GM18951 (cell line): ENCODE data around the gene TADA2A.
"Not testable (repeated sequence)": the region's sequence is repeated elsewhere in the genome, so short reads cannot be mapped to it uniquely, and the experiment has no call there.

Experiments used
- POLR2A ChIP-seq: IDR thresholded peaks from 4 replicates; pipeline ENCODE4 v1.6.1; 2011; ENCODE audit warnings: mild to moderate bottlenecking; ENCODE audit not compliant: insufficient read length, insufficient read depth; ENCODE audit errors: extremely low read depth
- in situ Hi-C: fragments of 300-500 bp; cut with MboI; formaldehyde crosslinking; loops from one replicate; pipeline ENCODE4 v1.12.0; 2022; ENCODE audit warnings: low sequenced_read_pairs, mixed read lengths, inconsistent platforms; ENCODE audit not compliant: unreplicated experiment

The TADA2A gene

DNA sequence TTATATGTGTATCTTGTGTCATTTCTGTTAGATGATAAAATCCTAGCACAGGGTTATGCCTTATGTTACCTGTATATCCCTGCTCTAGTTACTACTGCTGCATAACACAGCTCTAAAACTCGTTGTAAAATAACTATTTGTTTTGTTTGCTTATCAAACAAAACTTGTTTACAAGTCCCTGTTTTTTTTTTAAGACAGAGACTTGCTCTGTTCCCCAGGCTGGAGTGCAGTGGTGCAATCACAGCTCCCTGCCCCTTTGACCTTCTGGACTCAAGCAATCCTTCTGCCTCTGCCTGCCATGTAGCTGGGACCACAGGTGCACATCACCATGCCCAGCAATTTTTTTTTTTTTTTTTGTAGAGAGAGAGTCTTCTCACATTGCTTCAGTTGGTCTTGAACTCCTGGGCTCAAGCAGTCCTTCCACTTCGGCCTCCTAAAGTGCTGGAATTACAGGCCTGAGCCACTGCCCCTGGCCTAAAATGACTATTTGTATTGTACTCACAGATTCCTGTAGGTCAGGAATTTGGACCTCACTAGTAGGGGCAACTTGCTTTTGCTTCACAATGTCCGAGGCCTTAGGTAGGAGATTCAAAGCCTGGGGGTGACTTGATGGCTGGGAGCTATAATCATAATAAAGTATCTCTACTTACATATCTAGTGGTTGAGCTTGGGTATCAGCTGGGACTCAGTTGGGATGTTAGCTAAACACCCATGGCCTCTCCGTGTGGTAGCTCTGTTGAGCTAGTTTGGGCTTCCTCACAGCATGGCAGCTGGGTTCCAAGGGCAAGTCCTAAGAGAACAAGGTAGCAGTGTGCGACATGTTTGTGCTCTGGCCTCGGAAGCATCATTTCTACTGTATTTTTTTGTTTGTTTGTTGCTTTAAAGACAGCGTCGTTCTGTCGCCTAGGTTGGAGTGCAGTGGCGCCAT is 95.6 kb downstream of the TADA2A start:
- in situ Hi-C loops, result no loop called here
- TF ChIP-seq POLR2A, result no peak

DNA sequence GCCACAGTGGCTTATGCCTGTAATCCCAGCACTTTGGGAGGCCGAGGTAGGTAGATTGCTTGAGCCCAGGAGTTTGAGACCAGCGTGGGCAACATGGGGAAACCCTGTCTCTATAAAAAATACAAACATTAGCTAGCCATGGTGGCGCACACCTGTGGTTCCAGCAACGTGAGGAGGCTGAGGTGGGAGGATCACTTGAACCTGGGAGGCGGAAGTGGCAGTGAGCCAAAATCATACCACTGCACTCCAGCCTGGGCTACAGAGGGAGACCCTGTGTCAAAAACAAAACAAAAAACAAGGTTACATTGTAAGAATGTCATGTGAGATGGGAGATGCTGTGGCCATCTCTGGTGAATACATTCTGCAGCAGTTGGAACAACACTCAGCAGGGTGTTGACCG is 96.5 kb downstream of the TADA2A start:
- no peak for TF ChIP-seq POLR2A
- in situ Hi-C loops, result no loop called here

DNA sequence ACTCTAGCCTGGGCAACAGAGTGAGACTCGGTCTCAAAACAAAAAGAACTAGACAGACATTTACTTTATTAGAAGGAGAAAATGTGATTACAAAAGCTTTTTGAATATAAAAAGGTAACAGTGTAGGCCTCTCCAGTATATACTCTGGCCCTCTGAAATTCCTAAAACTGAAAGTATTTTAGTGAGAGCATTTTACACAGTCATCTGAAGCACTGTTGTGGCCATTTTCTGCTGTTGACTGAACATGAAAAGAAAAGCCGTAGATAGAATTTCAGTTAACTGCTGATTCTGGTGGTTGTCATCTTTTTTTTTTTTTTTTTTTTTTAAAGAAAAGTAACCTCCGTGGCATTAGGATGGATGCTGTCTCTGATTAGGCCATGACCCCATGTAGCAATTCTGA is 98.6 kb downstream of the TADA2A start:
- in situ Hi-C loops, result no loop called here
- TF ChIP-seq POLR2A, result no peak

DNA sequence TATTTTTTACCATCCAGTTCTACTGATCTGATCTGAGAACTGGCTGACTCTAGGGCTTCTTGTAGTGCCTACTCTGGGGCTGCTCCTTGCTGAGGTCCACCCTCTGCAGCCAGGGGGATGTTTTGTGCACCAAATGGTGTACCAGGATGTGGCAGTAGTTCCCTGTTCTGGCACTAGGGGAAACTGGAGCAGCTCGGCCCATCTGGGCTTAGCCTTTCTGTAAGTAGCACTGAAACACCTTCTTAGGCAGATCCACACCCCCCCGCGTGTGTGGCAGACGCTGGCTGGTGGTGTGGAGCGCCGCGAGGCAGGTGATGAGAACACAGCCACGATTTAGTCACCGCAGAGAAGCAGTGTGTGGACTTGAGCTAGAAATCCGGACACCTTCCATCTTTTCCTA is 100.0 kb downstream of the TADA2A start:
- in situ Hi-C loops, result no loop called here
- no peak for TF ChIP-seq POLR2A

DNA sequence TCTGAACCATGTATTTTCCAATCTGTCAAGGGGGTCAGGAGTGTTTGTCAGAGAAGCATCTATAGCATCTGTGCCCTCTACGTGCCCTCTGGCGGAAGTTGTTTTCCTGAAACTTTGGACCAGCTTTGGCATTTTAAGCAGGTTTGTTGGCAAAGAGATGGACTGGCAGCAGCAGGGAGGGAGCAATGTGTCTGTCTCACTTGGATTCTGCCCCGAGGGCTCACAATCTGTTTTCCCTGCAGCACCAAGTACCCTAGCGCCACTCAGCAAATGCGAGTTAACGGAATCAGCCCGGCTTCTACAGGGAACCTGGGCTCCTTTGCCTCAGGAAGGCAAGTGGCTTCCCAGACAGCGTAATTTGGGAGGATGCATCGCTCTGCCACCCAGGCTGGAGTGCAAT is 100.4 kb downstream of the TADA2A start:
- TF ChIP-seq POLR2A, result no peak
- in situ Hi-C loops, result no loop called here

DNA sequence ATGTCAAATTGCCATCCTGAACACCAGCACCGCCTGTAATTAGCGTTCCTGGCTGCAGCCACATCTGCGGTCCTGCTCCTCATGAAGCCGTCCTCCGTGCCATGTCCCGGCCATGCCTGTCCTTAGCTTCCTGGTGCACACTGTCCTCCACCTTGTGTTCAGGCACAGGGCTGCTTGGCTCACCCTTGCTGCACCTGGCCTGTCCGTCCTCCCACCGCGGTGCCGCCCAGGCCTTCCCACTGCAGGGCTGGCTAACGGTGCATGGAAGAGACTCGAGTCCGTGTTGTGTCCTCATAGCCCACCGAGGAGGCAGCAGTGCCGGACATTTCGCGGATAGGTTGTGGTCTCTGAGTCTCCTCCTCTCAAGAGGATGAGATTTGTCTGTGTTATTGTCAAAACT is 103.4 kb downstream of the TADA2A start:
- in situ Hi-C loops, result no loop called here
- no peak for TF ChIP-seq POLR2A

DNA sequence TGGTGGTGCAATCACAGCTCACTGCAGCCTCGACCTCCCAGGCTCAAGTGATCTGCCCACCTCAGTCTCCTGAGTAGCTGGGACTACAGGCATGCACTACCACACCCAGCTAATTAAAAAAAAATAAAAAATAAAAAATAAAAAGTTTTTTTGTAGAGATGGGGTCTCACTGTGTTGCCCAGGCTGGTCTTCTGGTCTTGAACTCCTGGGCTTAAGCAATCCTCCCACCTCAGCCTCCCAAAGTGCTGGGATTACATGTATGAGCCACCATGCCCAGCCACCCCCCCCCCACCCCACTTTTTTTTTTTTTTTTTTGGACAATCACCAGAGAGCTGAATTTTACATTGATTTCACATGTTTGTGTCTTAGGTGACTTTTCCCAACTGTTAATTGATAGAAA is 105.0 kb downstream of the TADA2A start:
- in situ Hi-C loops, result not testable (repeated sequence)

DNA sequence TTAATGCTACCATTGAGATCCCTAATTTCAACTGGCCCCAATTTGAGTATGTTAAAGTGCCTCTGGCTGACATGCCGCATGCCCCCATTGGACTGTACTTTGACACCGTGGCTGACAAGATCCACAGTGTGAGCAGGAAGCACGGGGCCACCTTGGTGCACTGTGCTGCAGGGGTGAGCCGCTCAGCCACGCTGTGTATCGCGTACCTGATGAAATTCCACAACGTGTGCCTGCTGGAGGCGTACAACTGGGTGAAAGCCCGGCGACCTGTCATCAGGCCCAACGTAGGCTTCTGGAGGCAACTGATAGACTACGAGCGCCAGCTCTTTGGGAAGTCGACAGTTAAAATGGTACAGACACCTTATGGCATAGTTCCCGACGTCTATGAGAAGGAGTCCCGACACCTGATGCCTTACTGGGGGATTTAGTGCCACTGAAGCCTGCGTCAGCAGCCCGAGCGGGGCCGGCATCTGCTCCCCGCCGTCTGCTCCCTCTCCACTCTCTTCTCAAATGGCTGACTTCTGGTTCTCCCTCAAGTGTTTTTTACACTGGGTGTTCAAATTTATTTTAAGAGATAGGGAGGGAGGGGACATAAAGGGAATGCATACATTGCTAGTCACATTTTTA is 105.9 kb downstream of the TADA2A start:
- in situ Hi-C loops, result no loop called here
- TF ChIP-seq POLR2A, result peak; percentile 13

DNA sequence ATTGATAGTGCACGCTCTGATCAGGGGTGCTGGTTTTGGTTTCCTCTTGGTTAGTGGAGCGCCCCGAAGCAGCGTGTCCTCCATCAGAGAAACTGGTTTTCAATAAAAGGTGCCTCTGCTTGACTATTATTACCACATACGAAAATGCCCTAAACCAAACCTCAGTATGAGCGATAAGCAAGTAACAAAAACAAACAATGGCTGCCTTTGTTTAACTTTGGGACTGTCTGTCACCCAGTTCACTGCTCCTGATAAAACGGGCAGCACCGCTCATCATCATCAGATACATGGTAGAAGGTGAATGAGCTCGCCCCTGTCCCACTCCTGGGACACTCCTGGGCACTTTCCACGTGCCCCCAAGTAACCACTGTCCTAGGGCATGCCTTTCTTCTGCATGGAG is 107.0 kb downstream of the TADA2A start:
- in situ Hi-C loops, result no loop called here
- TF ChIP-seq POLR2A, result no peak

DNA sequence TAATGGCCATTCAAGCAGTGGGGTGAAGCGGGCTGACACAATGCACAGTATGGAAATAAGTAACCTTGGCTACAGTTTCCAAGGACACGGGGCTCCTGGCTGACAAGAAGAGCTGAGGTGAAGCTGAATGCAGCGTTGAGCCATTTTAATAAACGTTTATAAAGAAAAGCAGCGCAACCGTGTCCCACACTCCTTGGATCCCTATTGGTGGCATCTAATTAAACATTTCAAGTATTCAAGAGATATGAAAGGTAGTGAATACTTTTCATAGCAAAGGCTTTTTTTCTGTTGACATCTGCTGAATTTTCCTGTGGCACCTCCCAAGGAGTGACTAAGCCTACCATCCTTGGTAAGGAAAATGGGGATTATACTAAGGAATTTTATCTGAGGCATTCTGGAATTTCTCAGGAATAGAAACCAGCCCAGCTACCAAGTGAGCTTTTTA is 109.5 kb downstream of the TADA2A start:
- in situ Hi-C loops, result no loop called here
- TF ChIP-seq POLR2A, result no peak

DNA sequence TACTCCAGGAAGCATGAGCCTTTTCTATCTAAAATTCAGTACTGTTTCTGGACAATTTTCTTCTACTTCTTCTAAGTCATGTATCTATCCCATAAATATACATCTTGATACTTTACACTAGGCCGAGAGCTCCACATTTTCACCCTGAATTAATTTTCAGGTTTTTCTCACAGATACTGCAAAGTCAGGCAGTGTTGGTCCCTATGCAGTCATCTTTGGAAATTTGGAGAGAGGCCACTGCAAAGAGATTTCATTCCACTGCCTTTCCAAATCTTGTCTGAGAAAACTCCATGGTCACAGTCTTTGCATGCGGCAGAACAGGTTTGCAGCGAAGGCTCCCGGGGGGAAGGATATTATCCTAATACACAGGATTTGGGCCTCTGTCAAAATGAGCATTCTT is 111.2 kb downstream of the TADA2A start:
- in situ Hi-C loops, result no loop called here
- no peak for TF ChIP-seq POLR2A

DNA sequence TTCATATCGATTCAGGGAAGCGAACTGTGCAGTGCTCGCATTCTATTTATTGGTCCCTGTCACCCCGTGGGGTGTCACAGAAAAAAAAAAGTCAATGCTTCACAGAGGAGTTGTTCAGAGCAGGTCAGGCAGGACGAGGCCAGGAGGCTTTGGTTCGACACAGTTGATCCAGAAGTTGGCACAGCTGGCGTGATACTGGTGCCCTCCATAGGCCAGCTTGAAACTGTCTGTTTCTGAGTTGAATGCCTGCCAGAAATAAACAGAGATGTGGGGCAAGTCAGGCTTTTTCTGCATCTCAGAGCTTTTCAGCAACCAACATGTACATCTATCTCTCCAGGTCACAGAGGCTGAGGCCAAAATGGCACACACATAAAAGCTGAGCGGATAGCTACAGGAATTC is 112.1 kb downstream of the TADA2A start:
- in situ Hi-C loops, result no loop called here
- no peak for TF ChIP-seq POLR2A

DNA sequence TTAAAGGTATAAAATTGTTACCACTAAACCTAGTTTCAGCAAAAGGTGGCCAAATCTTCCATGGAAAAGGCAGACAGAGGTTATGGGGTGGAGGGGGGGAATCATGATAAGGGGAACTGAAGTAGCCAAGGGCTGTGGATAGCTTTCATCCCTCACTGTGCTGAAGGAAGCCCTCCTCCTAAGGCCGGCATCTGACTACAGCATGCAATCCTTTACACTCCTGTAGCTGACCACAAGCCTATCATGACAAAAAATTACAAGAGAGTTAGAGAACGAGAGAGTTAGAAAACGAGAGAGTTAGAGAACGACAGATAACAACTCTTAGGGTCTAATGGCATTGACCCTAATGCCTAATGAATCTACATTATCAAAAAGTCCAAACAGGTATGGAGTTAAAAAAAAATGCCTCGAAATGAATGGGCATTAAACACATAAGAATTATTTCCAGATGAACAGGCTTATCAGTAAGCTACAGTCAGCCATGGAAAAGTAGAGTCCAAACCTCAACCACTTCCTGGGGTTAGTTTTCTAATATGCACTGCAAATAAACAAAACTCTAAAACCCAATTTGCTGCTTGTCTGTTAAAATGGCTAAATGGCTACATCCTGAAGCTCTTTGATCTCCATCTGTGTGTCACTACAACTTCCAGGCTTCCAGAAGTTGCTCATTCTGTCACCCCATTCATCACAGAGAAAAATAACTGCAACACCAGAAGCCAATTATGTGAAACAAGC is 112.7 kb downstream of the TADA2A start:
- in situ Hi-C loops, result no loop called here
- TF ChIP-seq POLR2A, result no peak
